GM19238 (cell line): ENCODE results near the gene EZH2.

Experiments
- DNase-seq: peaks from one replicate; pipeline ENCODE4 v3.0.0; 2011; ENCODE audit warnings: low spot score; ENCODE audit not compliant: insufficient read length

Gene EZH2

GRCh38 chr7:148809856-148810255 is 74.2 kb downstream of the EZH2 start:
- DNase-seq = no peak

DNA sequence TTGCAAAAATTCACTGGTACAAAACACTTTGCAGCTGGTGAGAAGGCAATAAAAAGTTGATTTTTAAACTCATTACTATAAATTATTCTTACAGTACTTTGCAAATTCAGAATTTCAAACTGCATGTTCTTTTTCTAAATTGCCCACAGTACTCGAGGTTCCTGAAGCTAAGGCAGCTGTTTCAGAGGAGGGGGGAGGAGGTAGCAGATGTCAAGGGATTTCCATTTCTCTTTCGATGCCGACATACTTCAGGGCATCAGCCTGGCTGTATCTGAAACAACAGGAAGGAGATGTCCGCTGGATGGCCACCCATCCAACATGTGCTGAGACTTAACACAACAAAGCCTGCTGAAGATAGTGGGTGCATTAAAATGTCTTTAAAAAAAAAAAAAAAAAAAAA is 76.7 kb downstream of the EZH2 start:
- no peak for DNase-seq

- no peak for DNase-seq
These were observed 77.9 kb downstream of the EZH2 start for GRCh38 chr7:148806187-148806586.

DNA sequence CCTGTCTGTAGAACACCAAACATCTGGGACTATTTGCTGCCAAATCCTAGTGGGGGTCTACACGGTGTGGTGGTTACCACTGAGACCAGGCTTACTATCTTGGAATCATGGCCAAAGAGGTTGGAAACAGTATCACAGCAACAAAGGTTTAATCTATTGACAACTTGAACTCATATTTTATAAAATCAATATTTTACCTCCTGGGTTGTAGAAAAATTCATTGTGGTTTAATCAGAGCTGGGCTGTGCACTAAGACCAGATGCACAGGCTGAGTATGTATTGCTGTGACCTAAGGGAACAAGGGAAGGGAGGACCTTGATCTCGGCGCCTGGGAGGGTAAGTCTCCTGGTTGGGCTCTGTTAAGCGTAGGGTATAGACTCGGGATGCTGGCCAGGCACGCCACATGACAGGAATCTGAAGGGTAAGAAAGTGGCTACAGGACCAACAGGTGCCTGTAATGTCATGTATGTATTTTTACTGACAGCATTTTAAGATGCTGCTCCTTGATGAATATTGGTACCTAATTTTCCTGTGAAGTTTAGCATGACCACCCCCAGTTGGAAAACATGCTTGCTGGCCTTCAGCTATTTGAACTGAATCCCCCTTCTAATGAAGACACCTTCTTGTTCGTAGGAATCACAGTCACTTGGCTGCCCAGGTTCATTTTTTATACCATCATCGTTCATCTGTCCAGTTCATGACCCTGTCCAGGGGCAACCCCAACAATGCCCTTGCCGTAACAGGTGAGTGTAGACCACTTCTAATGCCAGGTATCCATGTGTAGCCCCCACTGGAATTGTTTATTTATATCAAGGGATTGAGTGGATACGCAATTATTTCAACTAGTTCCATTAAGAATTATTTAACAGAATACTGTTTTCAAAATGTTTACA is 79.5 kb downstream of the EZH2 start:
- DNase-seq = no peak

GRCh38 chr7:148803094-148803493 is 81.0 kb downstream of the EZH2 start:
- no peak for DNase-seq

GRCh38 chr7:148802101-148802493 is 82.0 kb downstream of the EZH2 start:
- DNase-seq = no peak

DNA sequence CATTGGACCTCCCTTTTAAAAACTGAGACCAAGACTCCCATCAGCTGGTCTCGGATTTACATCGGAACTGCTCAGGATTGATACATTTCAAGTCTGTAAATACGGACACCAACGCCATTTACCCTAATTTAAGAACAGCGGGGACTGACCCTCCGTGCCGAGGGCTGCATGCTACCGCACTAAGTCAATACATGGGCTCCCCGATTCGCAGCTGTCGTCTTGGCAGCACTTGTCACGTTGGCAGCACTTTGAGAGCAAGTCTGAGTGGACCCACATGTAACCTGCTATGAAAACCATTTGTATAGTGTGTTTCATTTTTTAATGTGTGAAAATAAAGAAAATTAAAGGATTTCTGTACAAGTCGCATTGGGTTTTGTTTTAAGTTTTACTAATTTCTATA is 83.4 kb downstream of the EZH2 start:
- DNase-seq = no peak

- no peak for DNase-seq
These were observed 84.1 kb downstream of the EZH2 start for GRCh38 chr7:148799893-148800555.

DNA sequence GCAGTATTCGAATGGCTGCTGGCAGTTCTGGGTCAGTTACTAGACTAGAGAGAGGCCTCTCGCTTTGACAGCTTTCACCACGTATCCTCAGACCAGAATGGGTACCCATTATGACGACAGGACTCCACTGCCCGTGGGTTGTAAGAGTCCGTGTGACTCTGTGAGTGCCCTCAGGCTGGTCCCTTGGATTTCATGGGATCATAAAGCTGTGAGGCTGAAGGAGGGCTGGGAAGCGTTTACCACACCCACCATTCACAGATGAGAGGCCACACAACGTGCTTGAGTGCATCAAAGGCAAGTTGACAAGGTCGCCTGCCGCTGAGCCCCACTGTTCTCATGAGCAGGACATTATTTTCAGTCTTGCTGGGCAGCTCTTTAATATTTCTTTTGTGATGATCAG is 87.2 kb downstream of the EZH2 start:
- no peak for DNase-seq

- DNase-seq = no peak
These were observed 89.6 kb downstream of the EZH2 start for GRCh38 chr7:148794476-148794875.

DNA sequence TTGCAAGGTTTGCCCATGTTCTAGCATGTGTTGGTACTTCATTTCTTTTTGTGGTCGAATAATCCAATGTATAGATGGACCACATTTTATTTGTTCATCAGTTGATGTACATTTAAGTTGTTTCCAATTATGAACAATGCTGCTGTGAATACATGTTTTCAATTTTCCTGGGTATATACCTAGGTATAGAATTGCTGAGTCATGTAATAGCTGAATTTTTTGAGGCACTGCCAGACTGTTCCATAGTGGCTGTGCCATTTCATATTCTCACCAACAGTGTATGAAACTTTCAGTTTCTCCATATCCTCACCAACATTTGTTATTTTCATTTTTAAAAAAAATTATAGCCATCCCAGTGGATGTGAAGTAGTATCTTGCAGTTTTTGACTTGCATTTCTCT is 90.5 kb downstream of the EZH2 start:
- no peak for DNase-seq

GRCh38 chr7:148791546-148791945 is 92.5 kb downstream of the EZH2 start:
- no peak for DNase-seq

GRCh38 chr7:148790850-148791249 is 93.2 kb downstream of the EZH2 start:
- no peak for DNase-seq

- no peak for DNase-seq
These were observed 93.9 kb downstream of the EZH2 start for GRCh38 chr7:148790131-148790726.

DNA sequence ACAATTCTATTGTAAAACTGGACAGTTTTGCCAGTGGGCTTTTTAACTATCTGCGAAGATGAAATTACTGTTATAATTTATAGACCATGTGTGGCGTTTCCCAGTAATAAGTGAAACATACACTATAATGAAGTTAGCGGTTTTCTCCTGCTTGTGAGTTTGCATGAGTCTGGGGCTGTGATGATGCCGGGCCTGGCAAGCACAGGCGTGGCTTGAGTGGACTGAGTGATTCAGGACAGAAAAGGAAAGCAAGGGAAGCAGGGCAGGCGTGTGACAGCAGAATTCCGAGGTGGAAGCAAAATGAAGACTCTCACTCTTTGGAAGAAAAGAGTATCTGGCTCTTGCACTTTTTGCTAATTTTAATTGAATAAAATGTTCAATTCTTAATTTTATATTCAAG is 94.9 kb downstream of the EZH2 start:
- no peak for DNase-seq

DNA sequence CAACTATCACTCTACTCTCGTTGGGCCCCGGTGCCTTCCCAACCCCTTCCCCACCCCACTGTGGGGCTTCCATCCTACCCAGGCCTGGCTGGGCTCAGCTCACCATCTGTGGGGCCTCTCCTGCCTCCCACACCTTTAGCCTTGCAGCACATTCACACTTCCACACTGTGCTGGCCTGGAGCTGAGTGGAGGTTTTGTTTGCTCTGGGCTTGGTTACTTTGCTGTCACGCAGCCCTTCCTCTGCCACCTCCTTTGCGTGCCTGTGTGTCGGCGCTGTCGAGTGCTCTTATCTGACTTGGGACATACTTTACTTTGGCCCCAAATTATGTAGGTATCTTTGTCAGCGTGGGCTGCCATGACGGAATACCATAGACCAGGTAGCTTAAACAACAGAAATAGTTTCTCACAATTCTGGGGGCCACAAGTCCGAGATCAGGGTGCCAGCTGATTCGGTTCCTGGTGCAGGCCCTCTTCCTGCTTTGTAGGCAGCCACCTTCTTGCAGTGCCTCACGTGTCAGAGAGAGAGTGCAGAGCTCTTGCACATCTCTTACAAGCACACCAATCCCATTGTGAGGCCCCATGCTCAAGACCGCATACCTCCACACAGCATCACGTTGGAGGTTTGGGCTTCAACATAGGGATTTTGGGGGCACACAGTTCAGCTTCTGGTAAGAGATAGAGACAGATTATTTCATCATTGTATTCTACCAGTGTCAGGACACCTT is 96.4 kb downstream of the EZH2 start:
- no peak for DNase-seq

GRCh38 chr7:148783801-148784527 is 100.1 kb downstream of the EZH2 start:
- DNase-seq = no peak

- no peak for DNase-seq
These were observed 101.2 kb downstream of the EZH2 start for GRCh38 chr7:148782757-148783456.

GRCh38 chr7:148774471-148774870 is 109.6 kb downstream of the EZH2 start:
- DNase-seq = no peak

- peak; percentile 25 for DNase-seq
These were observed 110.8 kb downstream of the EZH2 start for GRCh38 chr7:148773334-148773733.
